Activated T-cell treated with anti-CD3 and anti-CD28 coated beads for 1 hour (primary cell): ENCODE data around the gene SNRNP70.
"Not testable (repeated sequence)": the region's sequence is repeated elsewhere in the genome, so short reads cannot be mapped to it uniquely, and the experiment has no call there.

Experiments
- DNase-seq: peaks from one replicate; pipeline ENCODE4 v3.0.0-alpha.2; 2020; ENCODE audit warnings: low read depth

The SNRNP70 gene

GRCh38 chr19:49120868-49121267 lies 35.6 kb downstream of the SNRNP70 start:
- no peak for DNase-seq

- DNase-seq = not testable (repeated sequence)
Observed at GRCh38 chr19:49121841-49122240, 36.6 kb downstream of the SNRNP70 start.

- not testable (repeated sequence) for DNase-seq
Observed at GRCh38 chr19:49123285-49123684, 38.0 kb downstream of the SNRNP70 start.

- DNase-seq = no peak
Observed at GRCh38 chr19:49125025-49125731, 39.9 kb downstream of the SNRNP70 start.

GRCh38 chr19:49126575-49126974 lies 41.3 kb downstream of the SNRNP70 start:
- DNase-seq = no peak

- not testable (repeated sequence) for DNase-seq
Observed at GRCh38 chr19:49127225-49127624, 42.0 kb downstream of the SNRNP70 start.

GRCh38 chr19:49127674-49128544 lies 42.7 kb downstream of the SNRNP70 start:
- DNase-seq = peak; percentile 92

GRCh38 chr19:49128545-49129237 lies 43.4 kb downstream of the SNRNP70 start:
- DNase-seq = no peak

- no peak for DNase-seq
Observed at GRCh38 chr19:49129238-49129583, 44.0 kb downstream of the SNRNP70 start.

GRCh38 chr19:49130325-49130724 lies 45.1 kb downstream of the SNRNP70 start:
- no peak for DNase-seq

- no peak for DNase-seq
Observed at GRCh38 chr19:49132974-49133609, 47.8 kb downstream of the SNRNP70 start.

GRCh38 chr19:49133621-49134454 lies 48.6 kb downstream of the SNRNP70 start:
- peak; percentile 47 for DNase-seq

- no peak for DNase-seq
Observed at GRCh38 chr19:49135686-49136085, 50.4 kb downstream of the SNRNP70 start.

- DNase-seq = no peak
Observed at GRCh38 chr19:49136771-49137171, 51.5 kb downstream of the SNRNP70 start.

- no peak for DNase-seq
Observed at GRCh38 chr19:49140951-49141350, 55.7 kb downstream of the SNRNP70 start.

- DNase-seq = no peak
Observed at GRCh38 chr19:49141352-49141751, 56.1 kb downstream of the SNRNP70 start.

- no peak for DNase-seq
Observed at GRCh38 chr19:49142866-49143335, 57.6 kb downstream of the SNRNP70 start.

GRCh38 chr19:49145573-49146407 lies 60.5 kb downstream of the SNRNP70 start:
- peak; percentile 79 for DNase-seq

- DNase-seq = not testable (repeated sequence)
Observed at GRCh38 chr19:49146408-49146770, 61.1 kb downstream of the SNRNP70 start.

- no peak for DNase-seq
Observed at GRCh38 chr19:49148044-49148682, 62.9 kb downstream of the SNRNP70 start.
